Measurements from ENCODE around the gene RFK.

The RFK gene

DNA sequence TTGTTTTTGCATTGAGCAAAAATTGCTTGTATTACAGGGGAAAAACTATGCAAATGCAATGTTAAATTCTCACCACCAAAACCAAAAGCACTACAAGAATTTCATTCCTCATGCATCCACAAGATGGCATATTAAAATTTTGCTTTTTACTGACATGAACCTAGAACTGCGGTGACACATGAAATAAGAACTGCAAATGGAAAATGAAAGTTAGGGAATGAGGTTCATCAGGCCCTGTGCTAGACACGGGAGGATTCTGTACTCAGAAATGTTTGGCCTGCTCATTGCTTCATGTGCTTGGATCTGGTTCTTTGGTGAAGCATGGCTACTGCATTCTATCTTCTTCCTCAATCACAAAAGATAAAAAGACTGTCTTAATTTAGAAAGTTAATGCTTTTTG is 9.1 kb upstream of the RFK start:
- Histone ChIP-seq H3K4ac (ENCODE audit: low read length) (no peak overlapping the region), H2BK5ac (ENCODE audit: low read length) (no peak overlapping the region), H2AK5ac (ENCODE audit: low read depth, low read length) (no peak overlapping the region), H3K14ac (ENCODE audit: low read length) (no peak overlapping the region), H3K9ac (ENCODE audit: low read depth, low read length, poor library complexity) (no peak overlapping the region), H3K4me3 (ENCODE audit: low read length in 2 of 2) (no peak overlapping the region), H2BK120ac (ENCODE audit: low read depth, low read length) (no peak overlapping the region), H2BK12ac (ENCODE audit: low read length) (no peak overlapping the region), H3K4me1 (ENCODE audit: control insufficient read depth in 2 of 2, insufficient read depth in 1 of 2, low read depth in 1 of 2, low read length in 2 of 2) (no peaks in the 10 kb centered on the region), H2AFZ (ENCODE audit: low read length) (no peak overlapping the region), H3K4me2 (ENCODE audit: insufficient read depth, low read length, poor library complexity, severe bottlenecking) (no peak overlapping the region), H3K79me1 (ENCODE audit: low read depth, low read length) (no peaks in the 10 kb centered on the region), H3K36me3 (replicated peaks in 1 of 2; ENCODE audit: control insufficient read depth in 2 of 2, insufficient read depth in 2 of 2, low read length in 2 of 2) (no peaks in the 10 kb centered on the region), H2BK15ac (ENCODE audit: low read length) (no peak overlapping the region), H3K27ac (replicated peaks; ENCODE audit: low read length) (no peak overlapping the region), H4K8ac (ENCODE audit: low read depth, low read length) (no peak overlapping the region), H3K23ac (ENCODE audit: low read depth, low read length, poor library complexity) (no peak overlapping the region), H3K9me3 (replicated peaks in 1 of 2; ENCODE audit: control insufficient read depth in 2 of 2, insufficient read depth in 1 of 2, low read depth in 1 of 2, low read length in 2 of 2) (no peaks in the 10 kb centered on the region), H3K27me3 (ENCODE audit: control insufficient read depth in 3 of 3, insufficient read depth in 3 of 3, low read depth in 1 of 3, low read length in 3 of 3) (peaks cover 0 to 3% (median 0%) of the 10 kb centered on the region in 3 experiments), H3K18ac (ENCODE audit: low read length) (no peak overlapping the region), H4K91ac (ENCODE audit: low read depth, low read length, poor library complexity) (no peak overlapping the region)
- no peak for DNase-seq (ENCODE audit: low spot score)
- no CpG with 5 or more reads among the region's 2 CpGs for WGBS, 2 donors (ENCODE audit: extremely low coverage in 2 of 2, insufficient read length in 2 of 2, insufficient replicate concordance in 1 of 2)

DNA sequence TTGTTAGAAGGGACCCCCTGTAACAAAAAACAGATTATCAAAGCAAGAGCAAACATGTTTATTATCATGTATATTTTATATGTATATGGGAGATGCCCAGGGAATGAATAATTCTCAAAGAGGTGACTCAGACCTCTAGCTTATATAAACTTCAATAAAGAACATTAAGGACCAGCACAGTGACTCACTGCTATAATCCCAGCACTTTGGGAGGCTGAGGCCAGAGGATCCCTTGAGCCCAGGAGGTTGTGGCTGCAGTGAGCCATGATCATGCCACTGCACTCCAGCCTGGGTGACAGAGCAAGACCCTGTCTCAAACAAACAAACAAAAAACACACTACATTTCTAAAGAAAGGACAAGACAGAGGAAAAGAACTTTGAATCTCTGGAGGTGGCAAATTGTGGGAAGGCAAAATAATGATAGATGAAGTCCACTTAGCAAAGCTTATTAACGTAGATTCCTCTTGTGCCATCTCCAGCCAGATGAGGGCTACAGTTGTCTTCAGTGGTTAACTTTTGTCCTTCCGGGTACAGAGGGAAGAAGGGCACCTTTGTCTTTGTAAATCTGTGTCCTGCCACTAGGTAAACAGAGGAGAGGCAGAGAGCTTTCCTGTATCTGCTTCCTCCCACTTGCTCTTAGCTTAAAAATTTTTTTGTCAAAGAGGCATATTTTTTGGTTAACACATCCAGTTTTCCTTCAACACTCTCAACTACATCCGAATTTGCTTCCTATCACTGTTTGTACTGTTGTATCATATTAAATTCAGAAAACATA is 7.5 kb upstream of the RFK start:
- Histone ChIP-seq H3K36me3 (replicated peaks in 1 of 2; ENCODE audit: control insufficient read depth in 2 of 2, insufficient read depth in 2 of 2, low read length in 2 of 2) (no peaks in the 10 kb centered on the region), H2AFZ (ENCODE audit: low read length) (no peak overlapping the region), H3K27ac (replicated peaks; ENCODE audit: low read length) (no peak overlapping the region), H3K4me3 (ENCODE audit: low read length in 2 of 2) (no peak overlapping the region), H3K9me3 (replicated peaks in 1 of 2; ENCODE audit: control insufficient read depth in 2 of 2, insufficient read depth in 1 of 2, low read depth in 1 of 2, low read length in 2 of 2) (no peaks in the 10 kb centered on the region), H2BK5ac (ENCODE audit: low read length) (no peak overlapping the region), H3K4me1 (ENCODE audit: control insufficient read depth in 2 of 2, insufficient read depth in 1 of 2, low read depth in 1 of 2, low read length in 2 of 2) (no peaks in the 10 kb centered on the region), H3K14ac (ENCODE audit: low read length) (no peak overlapping the region), H2BK15ac (ENCODE audit: low read length) (no peak overlapping the region), H4K91ac (ENCODE audit: low read depth, low read length, poor library complexity) (no peak overlapping the region), H2AK5ac (ENCODE audit: low read depth, low read length) (no peak overlapping the region), H3K4ac (ENCODE audit: low read length) (no peak overlapping the region), H4K8ac (ENCODE audit: low read depth, low read length) (no peak overlapping the region), H3K23ac (ENCODE audit: low read depth, low read length, poor library complexity) (no peak overlapping the region), H2BK120ac (ENCODE audit: low read depth, low read length) (no peak overlapping the region), H3K18ac (ENCODE audit: low read length) (no peak overlapping the region), H3K9ac (ENCODE audit: low read depth, low read length, poor library complexity) (no peak overlapping the region), H3K27me3 (ENCODE audit: control insufficient read depth in 3 of 3, insufficient read depth in 3 of 3, low read depth in 1 of 3, low read length in 3 of 3) (no peaks in the 10 kb centered on the region), H3K4me2 (ENCODE audit: insufficient read depth, low read length, poor library complexity, severe bottlenecking) (no peak overlapping the region), H3K79me1 (ENCODE audit: low read depth, low read length) (no peaks in the 10 kb centered on the region), H2BK12ac (ENCODE audit: low read length) (no peak overlapping the region)
- no CpG with 5 or more reads among the region's 3 CpGs for WGBS, 2 donors (ENCODE audit: extremely low coverage in 2 of 2, insufficient read length in 2 of 2, insufficient replicate concordance in 1 of 2)
- no peak for DNase-seq (ENCODE audit: low spot score)

DNA sequence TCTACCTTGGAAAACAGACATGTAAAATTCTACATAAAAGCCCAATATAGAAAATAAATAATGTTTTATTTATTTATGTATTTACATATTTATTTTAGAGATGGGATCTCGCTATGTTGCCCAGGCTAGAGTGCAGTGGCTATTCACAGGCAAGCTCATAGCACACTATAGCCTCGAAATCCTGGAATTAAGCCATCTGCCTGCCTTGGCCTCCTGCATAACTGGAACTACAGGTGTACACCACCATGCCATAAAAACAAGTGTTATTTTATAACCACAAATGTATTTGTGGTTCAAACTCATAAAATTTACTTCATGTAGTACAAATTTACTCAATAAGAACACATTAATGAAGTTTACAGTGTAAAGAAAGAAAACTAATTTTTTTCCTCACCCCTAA is 7.0 kb upstream of the RFK start:
- WGBS, 2 donors (ENCODE audit: extremely low coverage in 2 of 2, insufficient read length in 2 of 2, insufficient replicate concordance in 1 of 2) = no CpG with 5 or more reads among the region's 2 CpGs
- no peaks in the 10 kb centered on the region for H3K79me1 ChIP-seq (ENCODE audit: low read depth, low read length)
- H2AK5ac ChIP-seq (ENCODE audit: low read depth, low read length) = no peak overlapping the region
- no peak overlapping the region for H2BK5ac ChIP-seq (ENCODE audit: low read length)
- H3K18ac ChIP-seq (ENCODE audit: low read length) = no peak overlapping the region
- no peak overlapping the region for H2BK15ac ChIP-seq (ENCODE audit: low read length)
- H3K9ac ChIP-seq (ENCODE audit: low read depth, low read length, poor library complexity) = no peak overlapping the region
- no peaks in the 10 kb centered on the region for H3K27me3 ChIP-seq (ENCODE audit: control insufficient read depth in 3 of 3, insufficient read depth in 3 of 3, low read depth in 1 of 3, low read length in 3 of 3)
- H2AFZ ChIP-seq (ENCODE audit: low read length) = no peak overlapping the region
- no peak overlapping the region for H3K14ac ChIP-seq (ENCODE audit: low read length)
- no peak overlapping the region for H3K27ac ChIP-seq (replicated peaks; ENCODE audit: low read length)
- no peak overlapping the region for H3K4me3 ChIP-seq (ENCODE audit: low read length in 2 of 2)
- H4K91ac ChIP-seq (ENCODE audit: low read depth, low read length, poor library complexity) = no peak overlapping the region
- no peak overlapping the region for H2BK12ac ChIP-seq (ENCODE audit: low read length)
- no peaks in the 10 kb centered on the region for H3K4me1 ChIP-seq (ENCODE audit: control insufficient read depth in 2 of 2, insufficient read depth in 1 of 2, low read depth in 1 of 2, low read length in 2 of 2)
- H3K36me3 ChIP-seq (replicated peaks in 1 of 2; ENCODE audit: control insufficient read depth in 2 of 2, insufficient read depth in 2 of 2, low read length in 2 of 2) = no peaks in the 10 kb centered on the region
- no peak overlapping the region for H4K8ac ChIP-seq (ENCODE audit: low read depth, low read length)
- H2BK120ac ChIP-seq (ENCODE audit: low read depth, low read length) = no peak overlapping the region
- no peak overlapping the region for H3K4me2 ChIP-seq (ENCODE audit: insufficient read depth, low read length, poor library complexity, severe bottlenecking)
- no peaks in the 10 kb centered on the region for H3K9me3 ChIP-seq (replicated peaks in 1 of 2; ENCODE audit: control insufficient read depth in 2 of 2, insufficient read depth in 1 of 2, low read depth in 1 of 2, low read length in 2 of 2)
- H3K4ac ChIP-seq (ENCODE audit: low read length) = no peak overlapping the region
- H3K23ac ChIP-seq (ENCODE audit: low read depth, low read length, poor library complexity) = no peak overlapping the region
- no peak for DNase-seq (ENCODE audit: low spot score)

DNA sequence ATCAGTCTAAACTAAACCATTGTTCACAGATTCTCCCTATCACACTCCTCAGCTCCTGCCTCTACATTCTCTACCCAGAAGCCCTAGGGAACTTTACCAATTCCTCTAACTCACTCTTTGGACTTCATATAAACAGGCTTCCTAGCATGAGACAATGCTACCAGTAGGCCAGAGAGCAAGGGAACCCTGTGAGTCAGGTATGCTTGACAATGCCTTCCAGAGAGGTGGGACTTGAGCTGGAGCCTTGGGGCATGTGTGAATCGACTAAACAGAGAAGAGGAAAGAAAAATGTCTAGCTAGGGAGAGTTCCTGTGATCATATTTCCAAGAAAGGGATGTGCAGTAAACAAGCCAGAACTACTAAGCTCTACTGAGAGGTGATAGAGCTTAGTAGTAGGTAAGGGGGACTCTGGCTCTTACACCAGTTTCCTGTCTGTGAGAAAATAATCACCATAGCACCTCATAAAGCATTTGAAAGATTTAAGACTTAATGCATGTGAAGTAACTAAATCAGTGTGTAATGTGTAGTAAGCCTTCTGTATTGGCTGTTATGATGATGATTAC is 6.4 kb upstream of the RFK start:
- H3K18ac ChIP-seq (ENCODE audit: low read length) = no peak overlapping the region
- no peaks in the 10 kb centered on the region for H3K36me3 ChIP-seq (replicated peaks in 1 of 2; ENCODE audit: control insufficient read depth in 2 of 2, insufficient read depth in 2 of 2, low read length in 2 of 2)
- no peak overlapping the region for H4K8ac ChIP-seq (ENCODE audit: low read depth, low read length)
- H3K9ac ChIP-seq (ENCODE audit: low read depth, low read length, poor library complexity) = no peak overlapping the region
- H3K4me3 ChIP-seq (ENCODE audit: low read length in 2 of 2) = no peak overlapping the region
- H3K4me2 ChIP-seq (ENCODE audit: insufficient read depth, low read length, poor library complexity, severe bottlenecking) = no peak overlapping the region
- no peak overlapping the region for H4K91ac ChIP-seq (ENCODE audit: low read depth, low read length, poor library complexity)
- H2AFZ ChIP-seq (ENCODE audit: low read length) = no peak overlapping the region
- no peak overlapping the region for H2BK5ac ChIP-seq (ENCODE audit: low read length)
- no peaks in the 10 kb centered on the region for H3K9me3 ChIP-seq (replicated peaks in 1 of 2; ENCODE audit: control insufficient read depth in 2 of 2, insufficient read depth in 1 of 2, low read depth in 1 of 2, low read length in 2 of 2)
- no CpG with 5 or more reads among the region's 1 CpG for WGBS, 2 donors (ENCODE audit: extremely low coverage in 2 of 2, insufficient read length in 2 of 2, insufficient replicate concordance in 1 of 2)
- no peak overlapping the region for H2BK12ac ChIP-seq (ENCODE audit: low read length)
- no peak overlapping the region for H3K27ac ChIP-seq (replicated peaks; ENCODE audit: low read length)
- H3K4ac ChIP-seq (ENCODE audit: low read length) = no peak overlapping the region
- no peak overlapping the region for H3K23ac ChIP-seq (ENCODE audit: low read depth, low read length, poor library complexity)
- DNase-seq (ENCODE audit: low spot score) = no peak
- no peak overlapping the region for H2BK120ac ChIP-seq (ENCODE audit: low read depth, low read length)
- no peaks in the 10 kb centered on the region for H3K79me1 ChIP-seq (ENCODE audit: low read depth, low read length)
- no peak overlapping the region for H2AK5ac ChIP-seq (ENCODE audit: low read depth, low read length)
- H3K4me1 ChIP-seq (ENCODE audit: control insufficient read depth in 2 of 2, insufficient read depth in 1 of 2, low read depth in 1 of 2, low read length in 2 of 2) = no peaks in the 10 kb centered on the region
- H3K27me3 ChIP-seq (ENCODE audit: control insufficient read depth in 3 of 3, insufficient read depth in 3 of 3, low read depth in 1 of 3, low read length in 3 of 3) = no peaks in the 10 kb centered on the region
- H2BK15ac ChIP-seq (ENCODE audit: low read length) = no peak overlapping the region
- no peak overlapping the region for H3K14ac ChIP-seq (ENCODE audit: low read length)

Measured in neuronal stem cell (in vitro differentiated cells).